ENCODE results near the gene VPS18.

DNA sequence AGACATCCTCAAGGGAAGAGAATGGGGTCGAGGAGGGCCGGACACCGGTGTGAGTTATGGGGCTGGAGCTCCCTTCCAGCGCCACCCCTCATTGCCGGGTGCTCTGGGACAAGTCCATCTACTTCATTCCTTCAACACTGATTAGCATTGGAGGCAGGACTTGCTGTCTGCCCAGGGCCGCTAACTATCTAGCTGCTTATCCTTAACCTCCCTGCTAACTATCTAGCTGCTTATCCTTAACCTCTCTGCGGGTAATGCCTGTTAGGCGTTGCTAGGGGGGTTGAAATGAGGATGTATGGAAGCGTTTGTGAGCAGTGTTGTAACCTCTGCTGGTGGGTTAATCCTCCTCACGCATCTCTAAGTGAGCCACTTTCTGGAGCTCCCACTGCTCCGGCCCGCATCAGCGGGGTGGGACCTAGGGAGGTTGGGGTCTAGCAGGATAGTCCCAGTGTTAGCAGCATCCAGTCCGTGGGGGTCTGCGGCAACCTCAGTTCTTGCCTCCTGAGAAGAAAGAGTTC lies 48.1 kb downstream of the VPS18 start:
- TF ChIP-seq EP300 (conservative IDR thresholded peaks at IDR 0.05; ENCODE audit: poor library complexity, severe bottlenecking) (no peak), EZH2 (IDR thresholded peaks at IDR 0.05; ENCODE audit: borderline replicate concordance, insufficient read depth, low read length, poor library complexity, severe bottlenecking) (no peak), MXI1 (conservative IDR thresholded peaks at IDR 0.05; ENCODE audit: poor library complexity, severe bottlenecking) (no peak), POLR2AphosphoS5 (IDR thresholded peaks at IDR 0.05) (no peak), SMC3 (conservative IDR thresholded peaks at IDR 0.05; ENCODE audit: poor library complexity) (no peak)
- TF ChIP-seq, protein P1, sequence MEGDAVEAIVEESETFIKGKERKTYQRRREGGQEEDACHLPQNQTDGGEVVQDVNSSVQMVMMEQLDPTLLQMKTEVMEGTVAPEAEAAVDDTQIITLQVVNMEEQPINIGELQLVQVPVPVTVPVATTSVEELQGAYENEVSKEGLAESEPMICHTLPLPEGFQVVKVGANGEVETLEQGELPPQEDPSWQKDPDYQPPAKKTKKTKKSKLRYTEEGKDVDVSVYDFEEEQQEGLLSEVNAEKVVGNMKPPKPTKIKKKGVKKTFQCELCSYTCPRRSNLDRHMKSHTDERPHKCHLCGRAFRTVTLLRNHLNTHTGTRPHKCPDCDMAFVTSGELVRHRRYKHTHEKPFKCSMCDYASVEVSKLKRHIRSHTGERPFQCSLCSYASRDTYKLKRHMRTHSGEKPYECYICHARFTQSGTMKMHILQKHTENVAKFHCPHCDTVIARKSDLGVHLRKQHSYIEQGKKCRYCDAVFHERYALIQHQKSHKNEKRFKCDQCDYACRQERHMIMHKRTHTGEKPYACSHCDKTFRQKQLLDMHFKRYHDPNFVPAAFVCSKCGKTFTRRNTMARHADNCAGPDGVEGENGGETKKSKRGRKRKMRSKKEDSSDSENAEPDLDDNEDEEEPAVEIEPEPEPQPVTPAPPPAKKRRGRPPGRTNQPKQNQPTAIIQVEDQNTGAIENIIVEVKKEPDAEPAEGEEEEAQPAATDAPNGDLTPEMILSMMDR (IDR thresholded peaks at IDR 0.05; ENCODE audit: poor library complexity, severe bottlenecking), result no peak

Measured in neural cell (in vitro differentiated cells).